H9 (cell line): ENCODE measurements around the gene CRIP2. TPM values are rescaled to one million over a fixed set of nuclear protein-coding genes. Genes with fewer than 3 reads are reported as not detected.

Experiments used
- DNase-seq: peaks from one replicate; pipeline ENCODE4 v3.0.0-alpha.2; 2017
- H2AFZ ChIP-seq: one replicate; pipeline ENCODE4 v1.6.1; 2013; ENCODE audit warnings: mild to moderate bottlenecking, low read length, control low read depth, moderate library complexity
- H2AK5ac ChIP-seq: 2 replicates; pipeline ENCODE4 v1.6.1; 2013; ENCODE audit warnings: low read length, control low read depth, mixed read lengths; ENCODE audit not compliant: insufficient read length
- H2BK120ac ChIP-seq: one replicate; pipeline ENCODE4 v1.6.1; 2013; ENCODE audit warnings: low read depth, mild to moderate bottlenecking, low read length, control low read depth, inconsistent platforms; ENCODE audit not compliant: poor library complexity, severe bottlenecking
- H2BK12ac ChIP-seq: 2 replicates; pipeline ENCODE4 v1.6.1; 2013; ENCODE audit warnings: low read length, control low read depth, mixed read lengths, low read depth; ENCODE audit not compliant: insufficient read length
- H2BK15ac ChIP-seq: 2 replicates; pipeline ENCODE4 v1.6.1; 2013; ENCODE audit warnings: low read depth, low read length, control low read depth
- H2BK20ac ChIP-seq: one replicate; pipeline ENCODE4 v1.6.1; 2013; ENCODE audit warnings: low read depth, mild to moderate bottlenecking, low read length, control low read depth, inconsistent platforms; ENCODE audit not compliant: poor library complexity, severe bottlenecking
- H2BK5ac ChIP-seq: 2 replicates; pipeline ENCODE4 v1.6.1; 2013; ENCODE audit warnings: low read length, control low read depth, mixed read lengths; ENCODE audit not compliant: insufficient read length
- H3K14ac ChIP-seq: 2 replicates; pipeline ENCODE4 v1.6.1; 2013; ENCODE audit warnings: low read length, control low read depth; ENCODE audit not compliant: insufficient read depth
- H3K18ac ChIP-seq: 2 replicates; pipeline ENCODE4 v1.6.1; 2013; ENCODE audit warnings: low read depth, mild to moderate bottlenecking, mixed read lengths, low read length, control low read depth; ENCODE audit not compliant: insufficient read length
- H3K23ac ChIP-seq: 2 replicates; pipeline ENCODE4 v1.6.1; 2013; ENCODE audit warnings: low read length, control low read depth, mixed read lengths, low read depth; ENCODE audit not compliant: insufficient read length
- H3K23me2 ChIP-seq: 2 replicates; pipeline ENCODE4 v1.6.1; 2013; ENCODE audit warnings: low read depth, mild to moderate bottlenecking, mixed read lengths, low read length, control low read depth; ENCODE audit not compliant: insufficient read length, poor library complexity, severe bottlenecking
- H3K27ac ChIP-seq: 2 replicates; pipeline ENCODE4 v1.5.1; 2013; ENCODE audit warnings: low read length, control low read depth, mixed read lengths, low read depth; ENCODE audit not compliant: insufficient read length
- H3K27me3 ChIP-seq: 2 replicates; pipeline ENCODE4 v1.6.1; 2013; ENCODE audit warnings: low read length, control low read depth, inconsistent platforms; ENCODE audit not compliant: insufficient read depth
- H3K4ac ChIP-seq: 2 replicates; pipeline ENCODE4 v1.6.1; 2013; ENCODE audit warnings: low read depth, mild to moderate bottlenecking, control low read depth, inconsistent platforms, low read length, moderate library complexity
- H3K4me1 ChIP-seq: 2 replicates; pipeline ENCODE4 v1.6.1; 2013; ENCODE audit warnings: low read length, control low read depth, inconsistent platforms; ENCODE audit not compliant: insufficient read depth
- H3K4me2 ChIP-seq: 2 replicates; pipeline ENCODE4 v1.6.1; 2013; ENCODE audit warnings: low read length, control low read depth, mixed read lengths; ENCODE audit not compliant: insufficient read length, insufficient read depth
- H3K56ac ChIP-seq: 2 replicates; pipeline ENCODE4 v1.6.1; 2013; ENCODE audit warnings: low read depth, mild to moderate bottlenecking, mixed read lengths, low read length, control low read depth; ENCODE audit not compliant: insufficient read length
- H3K79me1 ChIP-seq: 2 replicates; pipeline ENCODE4 v1.6.1; 2013; ENCODE audit warnings: low read depth, mild to moderate bottlenecking, moderate library complexity, low read length, control low read depth, inconsistent platforms; ENCODE audit not compliant: insufficient read depth, poor library complexity, severe bottlenecking
- H3K79me2 ChIP-seq: 2 replicates; pipeline ENCODE4 v1.6.1; 2013; ENCODE audit warnings: low read length, control low read depth, inconsistent platforms; ENCODE audit not compliant: insufficient read depth
- H3K9ac ChIP-seq: 2 replicates; pipeline ENCODE4 v1.6.1; 2013; ENCODE audit warnings: low read length, control low read depth, mixed read lengths; ENCODE audit not compliant: insufficient read length; ENCODE audit errors: extremely low read depth
- H3K9me3 ChIP-seq: one replicate; pipeline ENCODE4 v1.6.1; 2013; ENCODE audit warnings: low read depth, low read length, inconsistent platforms; ENCODE audit not compliant: control insufficient read depth
- H3T11ph ChIP-seq: one replicate; pipeline ENCODE4 v1.6.1; 2013; ENCODE audit warnings: mild to moderate bottlenecking, low read length, control low read depth, inconsistent platforms
- H4K20me1 ChIP-seq: one replicate; pipeline ENCODE4 v1.6.1; 2013; ENCODE audit not compliant: control insufficient read depth, insufficient read length, insufficient read depth
- H4K5ac ChIP-seq: 2 replicates; pipeline ENCODE4 v1.6.1; 2013; ENCODE audit warnings: low read depth, mild to moderate bottlenecking, mixed read lengths, low read length, control low read depth; ENCODE audit not compliant: insufficient read length
- H4K8ac ChIP-seq: replicated peaks from 2 replicates; pipeline ENCODE4 v1.6.1; 2013; ENCODE audit warnings: low read length, control low read depth, mixed read lengths, low read depth; ENCODE audit not compliant: insufficient read length
- H4K91ac ChIP-seq: 2 replicates; pipeline ENCODE4 v1.6.1; 2013; ENCODE audit warnings: low read depth, mild to moderate bottlenecking, moderate library complexity, mixed read lengths, low read length, control low read depth; ENCODE audit not compliant: insufficient read length
- H3K27ac Mint-ChIP-seq, 3 experiments: 2 replicates in 2 of 3; 3 replicates in 1 of 3; pipeline ENCODE4 v1.8.0; 2020 to 2021; ENCODE audit warnings: mixed read lengths in 3 of 3, mild to moderate bottlenecking in 1 of 3, moderate library complexity in 1 of 3
- H3K27me3 Mint-ChIP-seq: 2 replicates; pipeline ENCODE4 v1.8.0; 2021; ENCODE audit warnings: low read depth, mild to moderate bottlenecking, moderate library complexity, mixed read lengths
- H3K36me3 Mint-ChIP-seq, 3 experiments: 2 replicates in 2 of 3; 3 replicates in 1 of 3; pipeline ENCODE4 v1.8.0; 2020 to 2021; ENCODE audit warnings: low read depth in 3 of 3, mixed read lengths in 3 of 3; ENCODE audit not compliant: insufficient read depth in 1 of 3
- H3K4me1 Mint-ChIP-seq, 2 experiments: 2 replicates each; pipeline ENCODE4 v1.8.0; 2020; ENCODE audit warnings: mixed read lengths in 2 of 2
- H3K4me3 Mint-ChIP-seq, 2 experiments: 2 replicates in 1 of 2; 3 replicates in 1 of 2; pipeline ENCODE4 v1.8.0; 2020 to 2021; ENCODE audit warnings: mild to moderate bottlenecking in 2 of 2, mixed read lengths in 2 of 2, moderate library complexity in 1 of 2
- H3K9me3 Mint-ChIP-seq, 2 experiments: 2 replicates in 1 of 2; 3 replicates in 1 of 2; pipeline ENCODE4 v1.8.0; 2020; ENCODE audit warnings: mild to moderate bottlenecking in 2 of 2, mixed read lengths in 2 of 2, moderate library complexity in 1 of 2
- CTCF ChIP-seq: fragments of 200-600 bp; sonication (generic); conservative IDR thresholded peaks from 3 replicates; pipeline ENCODE4 v1.8.0; 2021; ENCODE audit warnings: antibody characterized with exemption, mild to moderate bottlenecking
- WGBS: extraction: QIAGEN DNeasy Blood & Tissue Kit; methylation state at CpG from one replicate; pipeline ENCODE4 v1.1.7; 2013; ENCODE audit warnings: missing lambda C conversion rate, low lambda C conversion rate, mixed read lengths; ENCODE audit not compliant: insufficient read length; ENCODE audit errors: extremely low coverage; 5-methylcytosine and 5-hydroxymethylcytosine counted together
- total RNA-seq: library from RNA; stranded (reverse); gene quantifications from 2 replicates; pipeline ENCODE4 v1.2.1, GENCODE V29; 2021

The CRIP2 gene
- total RNA-seq, 1 experiment from 2014 or later = 5.7 TPM

GRCh38 chr14:105475269-105476096 lies 862 bp downstream of the CRIP2 start:
- Histone ChIP-seq H4K20me1 (no peaks in the 10 kb centered on the region), H3K9me3 (no peaks in the 10 kb centered on the region), H2AFZ (no peak overlapping the region), H2BK20ac (no peak overlapping the region), H2BK12ac (peak overlapping the region; percentile 29), H2BK5ac (no peak overlapping the region), H4K5ac (no peak overlapping the region), H3K4ac (no peak overlapping the region), H3K4me2 (peak overlapping the region; percentile 25), H4K91ac (no peak overlapping the region), H3K27me3 (peaks cover 33% of the 10 kb centered on the region), H3K27ac (no peak overlapping the region), H3K9ac (no peak overlapping the region), H4K8ac (no peak overlapping the region), H3K79me1 (no peaks in the 10 kb centered on the region), H2BK15ac (no peak overlapping the region), H3K4me1 (no peaks in the 10 kb centered on the region; the same call in 1 of the 2 replicates), H2AK5ac (no peak overlapping the region), H3T11ph (no peak overlapping the region), H2BK120ac (no peak overlapping the region), H3K56ac (no peak overlapping the region), H3K79me2 (no peaks in the 10 kb centered on the region), H3K23ac (no peak overlapping the region), H3K14ac (no peak overlapping the region), H3K23me2 (peaks cover 8% of the 10 kb centered on the region), H3K18ac (peak overlapping the region; percentile 8)
- peaks cover 0 to 3% of the 10 kb centered on the region in 2 experiments; a peak in 1 of 5 replicates for H3K9me3 Mint-ChIP-seq
- H3K4me3 Mint-ChIP-seq = peak overlapping the region; percentile 48 to 73
- DNase-seq = peak; percentile 67
- no peaks in the 10 kb centered on the region for H3K36me3 Mint-ChIP-seq
- peaks cover 0 to 22% of the 10 kb centered on the region in 2 experiments; a peak in 2 of 4 replicates for H3K4me1 Mint-ChIP-seq
- peaks cover 47% of the 10 kb centered on the region for H3K27me3 Mint-ChIP-seq
- WGBS = no CpG with 5 or more reads among the region's 48 CpGs
- no peak overlapping the region for H3K27ac Mint-ChIP-seq
- no peak for TF ChIP-seq CTCF
